T-helper 1 cell treated with Interleukin-12 subunit alpha and Interleukin-12 subunit beta and Interleukin-4 antibody, amounts not matched to agents 30 μg/mL and 1 μg/mL, for 36 hours (primary cell): ENCODE data around the gene NEURL1.

Experiments
- H3K27ac Mint-ChIP-seq: one replicate; pipeline ENCODE4 v1.8.0; 2021; ENCODE audit warnings: mild to moderate bottlenecking, mixed read lengths
- H3K27me3 Mint-ChIP-seq: one replicate; pipeline ENCODE4 v1.8.0; 2021; ENCODE audit warnings: low read depth, mixed read lengths
- H3K36me3 Mint-ChIP-seq: one replicate; pipeline ENCODE4 v1.8.0; 2021; ENCODE audit warnings: low read depth, mixed read lengths
- H3K4me1 Mint-ChIP-seq: one replicate; pipeline ENCODE4 v1.8.0; 2021; ENCODE audit warnings: low read depth, mixed read lengths
- H3K4me3 Mint-ChIP-seq: one replicate; pipeline ENCODE4 v1.8.0; 2021; ENCODE audit warnings: mild to moderate bottlenecking, moderate library complexity, mixed read lengths
- H3K9me3 Mint-ChIP-seq: one replicate; pipeline ENCODE4 v1.8.0; 2021; ENCODE audit warnings: mixed read lengths

Gene NEURL1

GRCh38 chr10:103618575-103619423 is 125.3 kb downstream of the NEURL1 start:
- Mint-ChIP-seq H3K9me3 (no peaks in the 10 kb centered on the region), H3K27ac (no peak overlapping the region), H3K4me3 (no peak overlapping the region), H3K27me3 (no peaks in the 10 kb centered on the region), H3K4me1 (peaks cover 5% of the 10 kb centered on the region), H3K36me3 (peaks cover 2% of the 10 kb centered on the region)

GRCh38 chr10:103619424-103620351 is 126.2 kb downstream of the NEURL1 start:
- Mint-ChIP-seq H3K4me1 (peaks cover 2% of the 10 kb centered on the region), H3K36me3 (peaks cover 2% of the 10 kb centered on the region), H3K27ac (no peak overlapping the region), H3K4me3 (no peak overlapping the region), H3K9me3 (no peaks in the 10 kb centered on the region), H3K27me3 (no peaks in the 10 kb centered on the region)

GRCh38 chr10:103620352-103620740 is 126.8 kb downstream of the NEURL1 start:
- Mint-ChIP-seq H3K36me3 (peaks cover 2% of the 10 kb centered on the region), H3K9me3 (no peaks in the 10 kb centered on the region), H3K27ac (no peak overlapping the region), H3K27me3 (no peaks in the 10 kb centered on the region), H3K4me1 (no peaks in the 10 kb centered on the region), H3K4me3 (no peak overlapping the region)

GRCh38 chr10:103620891-103621782 is 127.6 kb downstream of the NEURL1 start:
- H3K4me1 Mint-ChIP-seq, result no peaks in the 10 kb centered on the region
- H3K27me3 Mint-ChIP-seq, result no peaks in the 10 kb centered on the region
- peaks cover 2% of the 10 kb centered on the region for H3K36me3 Mint-ChIP-seq
- H3K27ac Mint-ChIP-seq, result no peak overlapping the region
- no peaks in the 10 kb centered on the region for H3K9me3 Mint-ChIP-seq
- H3K4me3 Mint-ChIP-seq, result no peak overlapping the region

- H3K36me3 Mint-ChIP-seq, result peaks cover 2% of the 10 kb centered on the region
- H3K27me3 Mint-ChIP-seq, result no peaks in the 10 kb centered on the region
- peak overlapping the region; percentile 41 for H3K27ac Mint-ChIP-seq
- no peaks in the 10 kb centered on the region for H3K9me3 Mint-ChIP-seq
- H3K4me3 Mint-ChIP-seq, result no peak overlapping the region
- no peaks in the 10 kb centered on the region for H3K4me1 Mint-ChIP-seq
Measured at GRCh38 chr10:103621783-103622125, 128.2 kb downstream of the NEURL1 start.

- Mint-ChIP-seq H3K4me3 (no peak overlapping the region), H3K4me1 (no peaks in the 10 kb centered on the region), H3K27me3 (no peaks in the 10 kb centered on the region), H3K9me3 (no peaks in the 10 kb centered on the region), H3K27ac (no peak overlapping the region), H3K36me3 (peaks cover 2% of the 10 kb centered on the region)
Measured at GRCh38 chr10:103622286-103622685, 128.8 kb downstream of the NEURL1 start.

GRCh38 chr10:103622935-103623574 is 129.6 kb downstream of the NEURL1 start:
- no peaks in the 10 kb centered on the region for H3K4me1 Mint-ChIP-seq
- no peak overlapping the region for H3K4me3 Mint-ChIP-seq
- no peaks in the 10 kb centered on the region for H3K27me3 Mint-ChIP-seq
- H3K27ac Mint-ChIP-seq, result no peak overlapping the region
- H3K36me3 Mint-ChIP-seq, result peaks cover 2% of the 10 kb centered on the region
- H3K9me3 Mint-ChIP-seq, result no peaks in the 10 kb centered on the region

GRCh38 chr10:103626178-103626577 is 132.7 kb downstream of the NEURL1 start:
- Mint-ChIP-seq H3K27me3 (no peaks in the 10 kb centered on the region), H3K4me1 (no peaks in the 10 kb centered on the region), H3K9me3 (no peaks in the 10 kb centered on the region), H3K4me3 (no peak overlapping the region), H3K27ac (no peak overlapping the region), H3K36me3 (peaks cover 2% of the 10 kb centered on the region)

GRCh38 chr10:103627111-103627892 is 133.8 kb downstream of the NEURL1 start:
- no peak overlapping the region for H3K27ac Mint-ChIP-seq
- peaks cover 2% of the 10 kb centered on the region for H3K4me1 Mint-ChIP-seq
- no peak overlapping the region for H3K4me3 Mint-ChIP-seq
- H3K9me3 Mint-ChIP-seq, result no peaks in the 10 kb centered on the region
- H3K36me3 Mint-ChIP-seq, result no peaks in the 10 kb centered on the region
- no peaks in the 10 kb centered on the region for H3K27me3 Mint-ChIP-seq

- Mint-ChIP-seq H3K36me3 (no peaks in the 10 kb centered on the region), H3K4me3 (no peak overlapping the region), H3K9me3 (no peaks in the 10 kb centered on the region), H3K27me3 (no peaks in the 10 kb centered on the region), H3K4me1 (peaks cover 4% of the 10 kb centered on the region), H3K27ac (no peak overlapping the region)
Measured at GRCh38 chr10:103627893-103628292, 134.4 kb downstream of the NEURL1 start.

- no peaks in the 10 kb centered on the region for H3K36me3 Mint-ChIP-seq
- H3K4me1 Mint-ChIP-seq, result peaks cover 5% of the 10 kb centered on the region
- no peaks in the 10 kb centered on the region for H3K9me3 Mint-ChIP-seq
- no peak overlapping the region for H3K4me3 Mint-ChIP-seq
- H3K27me3 Mint-ChIP-seq, result no peaks in the 10 kb centered on the region
- H3K27ac Mint-ChIP-seq, result no peak overlapping the region
Measured at GRCh38 chr10:103629581-103629980, 136.1 kb downstream of the NEURL1 start.

GRCh38 chr10:103630156-103630555 is 136.7 kb downstream of the NEURL1 start:
- Mint-ChIP-seq H3K9me3 (no peaks in the 10 kb centered on the region), H3K4me1 (peaks cover 5% of the 10 kb centered on the region), H3K36me3 (no peaks in the 10 kb centered on the region), H3K27me3 (no peaks in the 10 kb centered on the region), H3K4me3 (no peak overlapping the region), H3K27ac (no peak overlapping the region)

GRCh38 chr10:103632247-103632642 is 138.7 kb downstream of the NEURL1 start:
- H3K27me3 Mint-ChIP-seq, result no peaks in the 10 kb centered on the region
- H3K9me3 Mint-ChIP-seq, result no peaks in the 10 kb centered on the region
- no peak overlapping the region for H3K27ac Mint-ChIP-seq
- peaks cover 5% of the 10 kb centered on the region for H3K4me1 Mint-ChIP-seq
- no peak overlapping the region for H3K4me3 Mint-ChIP-seq
- no peaks in the 10 kb centered on the region for H3K36me3 Mint-ChIP-seq
